IPS-20b (cell line): ENCODE data around the gene CYTH4.

Experiments used
- H3K27ac ChIP-seq: one replicate; pipeline ENCODE4 v1.5.1; 2013; ENCODE audit warnings: low read length
- H3K27me3 ChIP-seq: 2 replicates; pipeline ENCODE4 v1.6.1; 2013; ENCODE audit warnings: mild to moderate bottlenecking, low read length, inconsistent platforms; ENCODE audit not compliant: insufficient read depth
- H3K36me3 ChIP-seq: 2 replicates; pipeline ENCODE4 v1.6.1; 2013; ENCODE audit warnings: low read depth, mild to moderate bottlenecking, inconsistent platforms, low read length, moderate library complexity; ENCODE audit not compliant: insufficient read depth
- H3K4me1 ChIP-seq: 2 replicates; pipeline ENCODE4 v1.6.1; 2013; ENCODE audit warnings: mild to moderate bottlenecking, control low read depth, inconsistent platforms, low read length, moderate library complexity; ENCODE audit not compliant: insufficient read depth
- H3K4me3 ChIP-seq: 2 replicates; pipeline ENCODE4 v1.5.1; 2013; ENCODE audit warnings: mild to moderate bottlenecking, low read length, inconsistent platforms
- H3K9ac ChIP-seq: 2 replicates; pipeline ENCODE4 v1.6.1; 2013; ENCODE audit warnings: low read depth, mild to moderate bottlenecking, inconsistent platforms, low read length, moderate library complexity
- H3K9me3 ChIP-seq: 2 replicates; pipeline ENCODE4 v1.6.1; 2013; ENCODE audit warnings: mild to moderate bottlenecking, low read depth, low read length, inconsistent platforms; ENCODE audit not compliant: insufficient read depth

CYTH4 gene

DNA sequence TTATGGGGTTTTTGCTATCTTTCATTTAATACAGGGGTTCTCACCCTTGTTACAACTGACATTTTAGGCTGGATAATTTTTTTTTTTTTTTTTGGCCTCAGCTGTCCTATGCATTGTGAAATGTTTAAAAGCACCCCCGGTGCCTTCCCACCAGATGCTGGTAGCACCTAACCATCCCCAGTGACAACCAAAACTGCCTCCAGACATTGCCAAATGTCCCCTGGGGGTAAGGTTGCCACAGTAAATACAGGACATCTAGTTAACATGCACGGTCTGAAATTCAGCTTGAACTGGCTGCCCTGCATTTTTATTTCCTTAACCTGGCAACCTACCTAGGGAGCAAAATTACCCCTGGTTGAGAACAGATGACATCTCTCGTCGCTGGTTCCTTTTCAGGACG lies 72.4 kb downstream of the CYTH4 start:
- H3K27ac ChIP-seq: no peak overlapping the region
- no peaks in the 10 kb centered on the region for H3K4me1 ChIP-seq
- no peak overlapping the region for H3K4me3 ChIP-seq

DNA sequence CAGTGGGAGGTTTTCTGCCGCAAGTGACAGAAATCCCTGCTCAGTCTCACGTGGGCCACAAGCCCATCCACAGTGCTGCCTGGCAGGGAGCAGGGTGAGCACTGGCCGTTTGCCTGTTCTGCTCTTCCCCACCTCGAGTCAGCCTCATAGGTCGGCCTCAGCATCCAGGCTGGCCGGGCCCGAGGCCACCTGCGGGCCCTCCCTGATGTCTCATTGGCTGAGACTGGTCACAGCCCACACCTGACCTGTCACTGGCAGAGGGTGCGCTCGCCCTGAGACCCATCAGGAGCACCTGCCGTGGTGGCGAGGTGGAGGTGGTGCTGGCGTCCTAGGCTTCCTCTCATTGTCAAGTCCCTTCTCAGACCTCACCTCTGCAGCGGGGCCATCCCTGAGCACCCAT lies 72.9 kb downstream of the CYTH4 start:
- no peaks in the 10 kb centered on the region for H3K4me1 ChIP-seq
- H3K4me3 ChIP-seq: no peak overlapping the region
- no peaks in the 10 kb centered on the region; the same call in 1 of the 2 replicates for H3K27me3 ChIP-seq
- H3K27ac ChIP-seq: no peak overlapping the region
- H3K9me3 ChIP-seq: no peaks in the 10 kb centered on the region
- no peaks in the 10 kb centered on the region for H3K36me3 ChIP-seq
- H3K9ac ChIP-seq: no peak overlapping the region

More for the DNA sequence above, 72.4 kb downstream of the CYTH4 start:
- H3K27me3 ChIP-seq: no peaks in the 10 kb centered on the region; the same call in 1 of the 2 replicates
- H3K9ac ChIP-seq: no peak overlapping the region
- no peaks in the 10 kb centered on the region for H3K36me3 ChIP-seq
- H3K9me3 ChIP-seq: no peaks in the 10 kb centered on the region

DNA sequence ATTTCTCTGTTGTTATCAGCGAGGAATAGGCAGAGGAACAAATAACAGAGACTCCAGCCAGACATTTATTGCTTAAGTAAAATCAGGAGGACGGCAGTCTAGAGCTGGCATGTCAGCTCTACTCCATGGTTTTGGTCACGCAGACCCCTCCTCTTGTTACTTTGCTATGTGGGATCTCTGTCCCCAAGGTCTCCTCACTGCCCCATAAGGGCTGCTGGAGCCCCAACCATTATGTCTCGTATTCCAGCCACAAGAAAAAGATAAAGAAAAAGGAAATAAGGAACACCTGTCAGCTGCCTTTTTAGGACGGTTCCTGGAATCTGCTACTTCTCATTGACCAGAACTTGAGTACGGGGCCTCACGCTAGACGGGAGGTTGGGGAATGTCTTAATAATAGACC lies 74.6 kb downstream of the CYTH4 start:
- H3K9ac ChIP-seq: no peak overlapping the region
- no peak overlapping the region for H3K27ac ChIP-seq
- no peak overlapping the region for H3K4me3 ChIP-seq
- no peaks in the 10 kb centered on the region for H3K36me3 ChIP-seq
- H3K4me1 ChIP-seq: no peaks in the 10 kb centered on the region
- no peaks in the 10 kb centered on the region for H3K9me3 ChIP-seq
- no peaks in the 10 kb centered on the region; the same call in 1 of the 2 replicates for H3K27me3 ChIP-seq

- no peak overlapping the region for H3K9ac ChIP-seq
- no peaks in the 10 kb centered on the region for H3K9me3 ChIP-seq
- no peak overlapping the region for H3K4me3 ChIP-seq
- H3K36me3 ChIP-seq: no peaks in the 10 kb centered on the region
- H3K27ac ChIP-seq: no peak overlapping the region
- no peaks in the 10 kb centered on the region; the same call in 1 of the 2 replicates for H3K27me3 ChIP-seq
- no peaks in the 10 kb centered on the region for H3K4me1 ChIP-seq
Observed at GRCh38 chr22:37357446-37358075, 75.3 kb downstream of the CYTH4 start.

DNA sequence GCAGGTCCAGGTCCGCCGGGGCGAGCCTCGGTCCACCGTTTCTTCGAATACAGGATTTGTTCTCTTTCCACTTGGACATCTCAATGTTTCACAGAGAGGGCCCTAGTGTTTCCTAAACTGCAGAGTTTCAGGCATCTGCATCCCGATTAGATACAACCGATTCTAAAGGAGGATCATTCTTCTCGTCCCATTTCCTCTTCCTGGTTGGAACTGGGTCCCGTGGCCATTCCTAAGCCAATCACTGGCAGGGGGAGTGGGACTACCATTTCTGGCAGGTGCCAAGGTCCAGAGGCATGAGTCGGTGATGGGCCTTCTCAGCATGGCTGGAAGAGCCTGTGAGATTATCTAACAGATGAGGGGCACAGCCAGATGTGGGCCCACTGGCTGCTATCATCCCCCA lies 76.1 kb downstream of the CYTH4 start:
- Histone ChIP-seq H3K4me3 (no peak overlapping the region), H3K27me3 (no peaks in the 10 kb centered on the region; the same call in 1 of the 2 replicates), H3K36me3 (no peaks in the 10 kb centered on the region), H3K27ac (no peak overlapping the region), H3K9me3 (no peaks in the 10 kb centered on the region), H3K9ac (no peak overlapping the region), H3K4me1 (no peaks in the 10 kb centered on the region)

GRCh38 chr22:37358917-37359316 lies 76.6 kb downstream of the CYTH4 start:
- Histone ChIP-seq H3K9ac (no peak overlapping the region), H3K4me3 (no peak overlapping the region), H3K27me3 (no peaks in the 10 kb centered on the region; the same call in 1 of the 2 replicates), H3K27ac (no peak overlapping the region), H3K36me3 (no peaks in the 10 kb centered on the region), H3K9me3 (no peaks in the 10 kb centered on the region), H3K4me1 (no peaks in the 10 kb centered on the region)

GRCh38 chr22:37362621-37363020 lies 80.3 kb downstream of the CYTH4 start:
- Histone ChIP-seq H3K4me1 (no peaks in the 10 kb centered on the region), H3K4me3 (no peak overlapping the region), H3K9ac (no peak overlapping the region), H3K36me3 (no peaks in the 10 kb centered on the region), H3K27ac (no peak overlapping the region), H3K27me3 (no peaks in the 10 kb centered on the region), H3K9me3 (no peaks in the 10 kb centered on the region)

- Histone ChIP-seq H3K9me3 (no peaks in the 10 kb centered on the region), H3K4me3 (no peak overlapping the region), H3K36me3 (no peaks in the 10 kb centered on the region), H3K4me1 (no peaks in the 10 kb centered on the region; the same call in 1 of the 2 replicates), H3K9ac (no peak overlapping the region), H3K27me3 (no peaks in the 10 kb centered on the region), H3K27ac (no peak overlapping the region)
Observed at GRCh38 chr22:37363261-37363992, 81.1 kb downstream of the CYTH4 start.
